Erythroblast (primary cell): ENCODE results near the gene SDSL.

Experiments
- GATA1 ChIP-seq: IDR thresholded peaks from 2 replicates; pipeline ENCODE4 v1.6.1; 2011; ENCODE audit warnings: low read depth, mild to moderate bottlenecking, control low read depth, low read length, moderate library complexity
- POLR2A ChIP-seq: IDR thresholded peaks from 2 replicates; pipeline ENCODE4 v1.6.1; 2011; ENCODE audit warnings: mild to moderate bottlenecking, low read length

- TF ChIP-seq POLR2A (no peak), GATA1 (no peak)
Observed at GRCh38 chr12:113480336-113480971, 58.3 kb downstream of the SDSL start.
